G401 (cell line): ENCODE data around the gene SLC25A25. TPM values are rescaled to one million over a fixed set of nuclear protein-coding genes. Genes with fewer than 3 reads are reported as not detected.

Experiments
- DNase-seq: peaks from one replicate; pipeline ENCODE4 v3.0.0-alpha.2; 2015; ENCODE audit warnings: low spot score
- in situ Hi-C: cut with HindIII; loops from 2 replicates; pipeline ENCODE4 v1.10.0; 2016; ENCODE audit warnings: low sequenced_read_pairs, mixed read lengths
- total RNA-seq: library from RNA; depleted of rRNA; stranded (reverse); fragments of >200 nt; shearing (Covaris generic); gene quantifications from 2 replicates; pipeline ENCODE4 v1.2.3, GENCODE V29; 2014

SLC25A25 gene
- total RNA-seq, 1 experiment from 2014 or later: 29.0 TPM

DNA sequence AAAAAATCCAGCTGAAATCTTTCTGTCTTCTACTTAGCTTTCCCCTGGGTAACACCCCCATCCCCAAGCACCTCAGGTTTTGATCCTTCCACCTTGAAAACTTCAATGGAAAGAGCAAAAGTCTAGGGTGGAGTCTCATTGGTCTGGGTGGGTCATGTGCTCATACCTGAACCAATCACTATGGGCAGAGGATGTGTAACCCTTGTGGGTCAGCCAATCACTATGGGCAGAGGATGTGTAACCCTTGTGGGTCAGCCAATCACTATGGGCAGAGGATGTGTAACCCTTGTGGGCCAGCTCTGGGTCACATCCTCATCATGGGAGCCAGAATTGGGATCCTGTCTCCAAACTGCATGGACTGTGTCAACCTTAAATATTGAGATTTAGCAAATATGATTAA, 19.4 kb upstream of the SLC25A25 start:
- no peak for DNase-seq
- in situ Hi-C loops: no loop called here

DNA sequence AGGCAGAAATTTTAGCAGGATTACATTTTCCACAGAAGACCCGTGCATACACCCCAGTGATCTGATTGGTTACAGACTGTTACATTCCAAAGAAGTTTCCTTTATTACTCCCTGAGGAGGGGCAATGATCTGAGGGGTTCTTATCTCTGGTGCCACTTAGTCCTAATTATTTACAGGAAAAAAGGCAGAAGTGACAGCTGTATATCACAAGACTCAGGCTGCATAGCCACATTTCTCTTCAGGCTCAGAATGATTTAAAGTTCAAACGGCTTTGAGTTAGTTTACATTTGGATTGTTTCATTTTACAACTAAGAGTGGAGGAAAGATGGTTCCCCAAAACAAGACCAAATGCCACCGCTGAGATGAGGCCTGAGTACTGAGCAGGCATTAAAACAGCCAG, 18.2 kb upstream of the SLC25A25 start:
- in situ Hi-C loops: no loop called here
- DNase-seq: no peak

DNA sequence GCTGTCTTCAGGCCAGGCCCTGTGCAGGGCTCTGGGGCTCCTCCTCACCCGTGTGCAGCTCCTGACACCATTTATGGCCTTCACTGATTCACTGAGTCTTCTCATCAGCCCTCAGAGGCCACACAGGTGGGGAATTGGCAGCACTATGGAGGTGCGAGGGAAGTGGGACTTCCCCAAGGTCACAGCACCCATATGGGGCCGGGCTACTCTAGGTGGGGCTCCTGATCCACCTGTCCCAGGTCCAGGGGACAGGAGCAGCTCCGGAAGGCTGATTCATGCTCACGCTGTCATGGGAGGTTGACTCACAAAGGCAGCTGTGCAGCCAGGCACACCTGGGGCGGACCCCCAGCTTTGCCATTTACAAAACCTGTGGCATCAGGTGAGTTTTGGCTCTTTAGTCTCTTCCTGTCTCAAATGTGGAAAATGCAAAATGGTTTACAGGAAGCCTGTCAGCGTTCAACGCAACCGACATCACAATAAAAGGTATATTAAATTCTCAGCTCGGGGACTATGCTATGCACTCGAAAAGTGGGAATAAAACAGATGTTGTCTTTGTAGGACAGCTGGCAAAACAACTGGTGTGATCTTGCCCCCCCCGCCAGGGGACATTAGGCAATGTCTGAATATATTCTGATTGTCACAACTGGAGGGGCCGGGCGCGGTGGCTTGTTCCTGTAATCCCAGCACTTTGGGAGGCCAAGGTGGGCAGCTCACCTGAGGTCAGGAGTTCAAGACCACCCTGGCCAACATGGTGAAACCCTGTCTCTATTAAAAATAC, 15.9 kb upstream of the SLC25A25 start:
- DNase-seq: no peak
- in situ Hi-C loops: no loop called here

DNA sequence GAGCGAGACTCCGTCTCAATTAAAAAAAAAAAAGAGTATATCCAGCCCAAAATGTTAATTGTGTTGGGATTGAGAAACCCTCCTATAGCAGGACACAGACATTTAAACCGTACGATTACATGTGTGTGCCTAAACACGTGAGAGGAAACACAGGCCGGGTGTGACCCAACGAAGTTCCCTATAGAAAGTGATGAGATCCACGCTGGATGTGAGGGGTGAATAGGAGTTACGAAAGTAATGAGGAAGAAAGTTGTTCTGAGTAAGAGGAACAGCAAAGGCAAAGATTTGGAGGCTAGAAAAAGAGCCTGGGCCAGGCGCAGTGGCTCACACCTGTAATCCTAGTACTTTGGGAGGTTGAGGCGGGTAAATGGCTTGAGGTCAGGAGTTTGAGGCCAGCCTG, 14.5 kb upstream of the SLC25A25 start:
- DNase-seq: no peak
- in situ Hi-C loops: no loop called here

DNA sequence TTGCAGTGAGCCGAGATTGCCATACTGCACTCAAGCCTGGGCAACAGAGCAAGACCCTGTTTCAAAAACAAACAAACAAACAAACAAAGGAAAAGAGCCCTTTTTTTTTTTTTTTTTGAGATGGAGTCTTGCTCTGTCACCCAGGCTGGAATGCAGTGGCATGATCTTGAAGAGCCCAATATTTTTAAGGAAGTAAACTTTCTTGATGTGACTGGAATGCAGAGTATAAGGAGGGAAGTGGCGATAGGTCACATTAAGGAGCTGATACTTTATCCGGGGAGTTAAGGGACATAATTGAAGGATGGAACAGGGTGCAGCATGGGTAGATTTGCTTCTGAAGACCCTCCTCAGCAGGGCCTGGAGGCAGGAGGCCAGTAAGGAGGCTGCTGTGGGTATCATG, 13.9 kb upstream of the SLC25A25 start:
- in situ Hi-C loops: no loop called here
- DNase-seq: no peak

DNA sequence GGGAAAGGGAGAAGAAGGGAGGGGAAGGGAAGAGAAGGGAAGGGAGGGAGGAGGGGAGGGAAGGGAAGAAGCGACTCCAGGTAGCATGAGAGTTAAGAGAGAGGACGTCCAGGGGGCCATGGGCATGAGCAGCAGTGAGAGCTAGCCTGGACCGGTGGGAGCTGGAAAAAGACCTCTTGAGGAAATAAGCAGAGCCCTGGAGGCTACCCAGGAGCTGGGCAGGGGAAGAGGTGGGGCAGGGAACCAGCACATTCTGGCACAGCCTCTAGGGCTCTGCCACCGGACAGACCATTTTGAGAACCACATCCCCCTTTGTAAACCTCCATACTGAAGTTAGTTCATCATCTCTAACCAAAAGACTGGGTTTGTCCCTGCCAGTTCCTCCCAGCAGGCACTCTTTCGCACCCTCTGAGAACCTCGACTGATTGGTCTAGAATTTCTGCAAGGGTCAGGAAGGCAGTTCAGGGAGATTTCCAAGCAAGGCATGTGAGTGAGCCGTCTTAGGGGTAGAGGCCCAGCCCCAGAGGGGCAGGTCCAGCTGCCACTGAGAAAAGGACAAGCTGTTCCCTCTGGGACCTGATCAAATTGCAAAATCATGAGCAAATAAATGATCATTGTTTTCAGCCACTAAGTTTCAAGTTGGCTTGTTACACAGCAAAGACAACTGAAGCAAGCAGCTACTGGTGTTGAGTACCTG, 12.5 kb upstream of the SLC25A25 start:
- in situ Hi-C loops: no loop called here
- DNase-seq: peak; percentile 20

DNA sequence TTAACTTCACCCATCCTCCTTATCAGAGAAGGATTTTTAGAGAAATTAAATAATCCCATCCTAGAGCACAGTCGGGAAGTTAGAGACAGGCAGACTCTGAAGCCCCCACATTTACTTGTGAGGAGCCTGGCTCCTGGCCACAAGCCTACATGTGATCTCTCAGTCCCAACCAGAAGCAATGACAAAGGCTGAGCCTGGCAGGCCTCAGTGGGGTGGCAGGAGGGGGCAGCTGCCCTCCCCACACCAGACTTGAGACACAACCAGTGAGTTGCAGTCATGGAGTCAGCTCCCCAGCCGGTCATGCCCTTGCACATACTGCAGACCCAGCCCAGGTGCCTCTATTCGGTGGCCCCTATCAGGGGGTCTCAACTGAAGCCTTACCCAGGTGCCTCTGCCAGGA, 11.9 kb upstream of the SLC25A25 start:
- DNase-seq: no peak
- in situ Hi-C loops: no loop called here

DNA sequence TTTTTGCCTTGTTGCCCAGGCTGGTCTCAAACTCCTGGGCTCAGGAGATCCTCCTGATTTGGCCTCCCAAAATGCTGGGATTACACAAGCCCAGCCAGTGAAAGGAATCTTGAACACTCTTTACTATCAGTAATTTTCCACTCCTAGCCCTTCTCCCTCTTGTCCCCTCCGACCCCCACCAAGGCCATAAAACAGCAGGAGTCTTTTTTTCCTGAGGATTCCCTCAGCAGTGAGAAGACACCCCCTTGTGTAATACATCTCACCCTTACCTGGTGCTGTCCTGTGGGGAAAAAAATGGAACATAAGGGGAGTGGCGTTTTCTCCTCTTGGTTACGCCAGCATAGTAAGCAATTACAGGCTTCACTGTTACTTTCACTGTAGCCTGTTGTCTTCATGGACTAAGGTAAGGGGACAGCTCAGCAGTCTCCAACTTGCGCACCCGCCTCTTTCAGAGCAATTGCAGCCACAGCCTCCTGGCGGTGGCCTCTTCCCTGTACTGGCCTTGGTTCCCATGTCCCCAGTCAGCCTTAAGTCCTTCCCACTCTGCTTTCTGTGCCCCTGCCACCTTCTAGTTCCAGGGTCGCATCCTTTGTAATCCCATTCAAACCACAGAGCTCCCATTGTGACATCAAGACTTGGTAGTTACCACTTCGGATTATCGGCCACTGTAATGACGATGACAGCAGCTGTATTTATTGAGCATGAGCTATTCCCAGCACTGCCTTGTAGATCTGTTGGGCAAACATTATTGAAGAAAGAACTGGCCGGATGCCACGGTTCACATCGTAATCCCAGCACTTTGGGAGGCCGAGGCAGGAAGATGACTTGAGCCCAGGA, 10.9 kb upstream of the SLC25A25 start:
- in situ Hi-C loops: no loop called here
- DNase-seq: no peak

DNA sequence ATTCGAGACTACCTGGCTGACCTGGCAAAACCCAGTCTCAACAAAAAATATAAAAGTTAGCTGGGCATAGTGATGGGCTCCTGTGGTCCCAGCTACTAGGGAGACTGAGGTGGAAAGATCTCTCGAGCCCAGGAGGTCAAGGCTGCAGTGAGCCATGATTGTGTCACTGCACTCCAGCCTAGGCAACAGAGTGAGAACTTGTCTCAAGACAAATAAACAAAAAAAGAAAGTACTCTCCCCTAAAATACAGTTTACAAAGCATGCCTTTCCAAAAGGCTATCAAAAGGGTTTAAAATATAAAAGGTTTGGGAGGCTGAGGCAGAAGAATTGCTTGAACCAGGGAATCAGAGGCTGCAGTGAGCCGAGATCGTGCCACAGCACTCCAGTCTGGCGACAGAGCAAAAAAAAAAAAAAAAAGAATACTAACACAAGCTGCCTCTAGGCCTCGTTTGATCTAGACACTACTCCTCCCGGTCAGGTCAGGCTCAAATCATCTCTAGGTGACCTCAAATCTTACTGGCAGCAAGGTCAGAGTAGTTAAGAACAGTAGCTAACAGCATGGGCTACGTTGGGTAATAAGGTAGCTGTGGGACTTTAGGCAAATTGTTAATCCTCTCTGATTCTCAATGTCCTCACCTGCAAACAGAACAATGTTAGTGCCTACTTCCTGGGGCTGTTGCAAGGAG, 10.2 kb upstream of the SLC25A25 start:
- no peak for DNase-seq
- in situ Hi-C loops: no loop called here

DNA sequence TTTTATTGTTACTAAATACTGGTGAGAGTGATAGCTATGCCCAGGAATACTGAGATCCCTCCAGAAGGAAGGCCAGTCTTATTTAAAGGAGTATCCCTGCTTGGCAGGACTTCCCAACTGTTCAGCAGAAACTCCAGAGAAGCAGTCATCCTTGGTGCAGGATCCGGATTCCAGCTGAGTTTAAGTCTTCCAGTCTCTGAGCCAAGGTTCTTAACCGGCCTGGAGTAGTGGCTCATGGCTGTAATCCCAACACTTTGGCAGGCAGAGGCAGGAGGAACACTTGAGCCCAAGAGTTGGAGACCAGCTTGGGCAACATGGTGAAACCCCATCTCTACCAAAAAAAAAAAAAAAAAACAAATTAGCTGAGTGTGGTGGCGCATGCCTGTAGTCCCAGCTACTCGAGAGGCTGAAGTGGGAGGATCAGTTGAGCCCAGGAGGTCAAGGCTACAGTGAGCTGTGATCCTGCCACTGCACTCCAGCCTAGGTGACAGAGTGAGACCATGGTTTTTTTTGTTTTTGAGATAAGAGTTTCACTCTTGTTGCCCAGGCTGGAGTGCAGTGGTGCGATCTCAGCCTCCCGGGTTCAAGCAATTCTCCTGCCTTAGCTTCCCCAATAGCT, 8.6 kb upstream of the SLC25A25 start:
- in situ Hi-C loops: no loop called here
- no peak for DNase-seq

DNA sequence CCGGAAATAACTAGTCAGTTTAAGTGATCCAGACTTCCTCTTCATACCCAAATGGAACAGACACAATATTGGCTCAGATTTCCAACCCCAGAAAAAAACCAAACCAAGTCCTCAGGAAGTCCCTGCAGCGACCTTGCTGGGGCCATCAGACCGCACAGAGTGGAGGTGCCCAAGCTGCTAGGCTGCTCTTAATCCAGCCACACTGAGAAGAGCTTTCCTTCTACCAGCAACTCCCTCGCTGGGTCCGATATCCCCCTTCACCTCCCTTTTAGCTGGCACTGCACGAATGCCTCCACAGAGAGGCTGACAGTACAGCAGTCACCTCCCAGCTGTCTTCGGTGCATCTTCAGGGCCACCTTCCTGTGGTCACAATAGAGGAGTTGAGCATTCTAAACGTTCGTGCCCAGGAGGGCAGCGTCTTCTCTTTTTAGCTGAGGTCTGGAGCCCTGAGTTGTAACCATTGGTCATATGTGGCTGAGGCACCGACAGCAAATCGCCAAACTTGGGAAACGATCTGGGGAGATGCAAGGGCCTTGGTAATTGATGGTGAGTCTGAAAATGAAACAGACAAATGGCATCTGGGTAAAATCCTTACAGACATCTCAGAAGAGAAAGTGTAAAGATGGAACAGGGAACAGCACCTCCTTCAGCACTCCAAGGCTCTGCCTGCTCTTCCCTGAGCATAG, 6.6 kb upstream of the SLC25A25 start:
- no peak for DNase-seq
- in situ Hi-C loops: no loop called here

DNA sequence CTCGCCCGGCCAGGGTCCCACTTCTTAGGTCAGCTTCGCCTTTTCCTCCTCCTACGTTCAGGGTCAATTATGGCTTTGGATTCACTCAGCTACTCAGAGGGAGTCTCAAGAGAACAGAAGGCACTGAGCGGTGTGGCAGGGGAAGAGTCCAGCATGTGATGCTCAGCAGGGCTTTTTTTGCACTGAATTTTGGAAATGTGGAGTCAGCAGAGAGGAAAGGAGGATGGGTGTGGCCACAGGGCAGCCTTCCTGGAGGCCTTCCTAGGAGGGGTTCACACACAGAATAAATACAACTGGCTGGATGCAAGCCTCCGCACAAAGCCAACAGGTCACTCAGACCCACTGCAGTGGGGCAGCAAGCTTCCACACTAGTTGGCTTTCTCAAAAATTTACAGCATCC, 5.8 kb upstream of the SLC25A25 start:
- DNase-seq: no peak
- in situ Hi-C loops: no loop called here

DNA sequence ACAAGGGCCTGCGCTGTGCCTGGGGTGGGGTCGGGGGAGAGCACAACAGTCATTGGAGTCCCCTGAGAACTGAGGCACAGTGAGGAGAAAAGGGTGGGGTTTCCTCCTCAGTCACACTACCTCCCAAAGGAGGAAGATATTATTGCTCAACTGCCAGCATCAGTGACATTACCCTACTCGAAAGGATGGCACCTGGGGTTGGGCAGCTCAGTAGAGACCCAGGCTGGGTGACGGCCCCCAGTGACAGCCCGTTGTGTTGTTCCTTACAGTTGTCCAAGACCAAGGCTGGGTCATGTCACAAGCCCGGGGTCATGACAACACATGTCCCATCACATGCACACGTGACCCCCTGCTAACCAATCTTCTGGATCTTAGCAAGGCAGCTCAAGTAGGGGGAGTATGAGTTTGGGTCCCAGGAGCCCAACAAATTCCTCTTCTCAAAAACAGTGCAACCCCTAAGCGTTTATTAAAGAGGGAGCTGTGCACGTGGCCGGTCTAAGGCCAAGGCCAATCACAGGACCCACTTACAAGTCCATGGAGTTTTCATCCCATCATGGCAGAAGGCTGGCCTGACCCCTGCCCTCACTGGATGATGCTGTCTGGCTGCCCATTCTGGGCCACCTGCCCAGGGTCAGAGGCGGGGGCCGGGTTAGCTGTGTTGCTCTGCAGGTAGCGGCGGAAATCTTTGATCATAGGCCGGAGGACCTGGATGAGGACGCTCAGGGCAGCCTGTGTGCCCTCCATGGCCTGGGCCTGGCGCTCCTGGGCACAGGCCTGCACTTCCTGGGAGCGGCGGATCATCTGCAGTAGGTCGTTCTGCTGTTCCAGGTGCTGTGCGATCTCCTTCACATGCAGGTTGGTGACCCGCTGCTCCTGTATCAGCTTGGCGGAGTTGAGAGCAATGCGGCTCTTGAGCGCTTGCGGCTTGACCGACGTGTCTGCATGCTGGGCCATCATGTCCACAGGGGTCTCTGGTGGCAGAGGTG, 4.9 kb upstream of the SLC25A25 start:
- in situ Hi-C loops: no loop called here
- DNase-seq: no peak

DNA sequence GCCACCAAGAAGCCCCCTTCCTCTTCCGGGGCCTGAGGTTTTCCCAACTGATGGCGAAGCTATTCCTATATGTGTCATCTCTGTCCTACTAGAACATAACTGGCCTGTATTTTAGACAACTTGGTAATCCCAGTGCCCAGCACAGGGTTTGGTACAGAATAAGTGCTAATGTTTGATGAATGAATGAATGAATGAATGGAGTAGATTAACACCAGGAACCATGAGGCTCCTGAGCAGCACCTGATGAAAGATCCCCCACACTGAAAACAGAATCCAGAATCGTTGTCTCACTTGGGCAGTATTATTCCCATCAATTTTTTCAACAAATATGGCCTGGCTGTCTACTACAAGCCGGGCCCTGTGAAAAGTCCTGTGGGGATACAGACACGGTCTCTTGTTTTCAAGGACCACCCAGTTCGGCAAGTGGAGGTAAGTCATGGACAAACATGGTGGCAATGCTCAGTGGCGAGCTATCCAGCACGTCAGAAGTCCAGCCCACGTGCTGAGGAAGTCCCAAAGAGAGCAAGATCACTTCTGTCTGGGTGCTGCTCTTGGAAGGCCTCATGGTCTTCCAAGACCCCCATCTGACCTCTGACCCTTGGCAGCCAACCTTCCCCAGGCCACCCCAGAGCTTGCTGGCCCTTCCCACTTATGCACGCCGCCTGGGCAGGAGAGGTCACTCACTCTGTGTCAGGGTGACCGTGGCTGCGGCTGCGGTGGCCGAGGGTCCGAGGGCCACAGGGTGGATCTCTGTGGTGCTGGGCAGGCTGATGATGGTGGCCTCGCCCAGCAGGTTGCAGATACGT, 1.9 kb upstream of the SLC25A25 start:
- in situ Hi-C loops: no loop called here
- DNase-seq: no peak

DNA sequence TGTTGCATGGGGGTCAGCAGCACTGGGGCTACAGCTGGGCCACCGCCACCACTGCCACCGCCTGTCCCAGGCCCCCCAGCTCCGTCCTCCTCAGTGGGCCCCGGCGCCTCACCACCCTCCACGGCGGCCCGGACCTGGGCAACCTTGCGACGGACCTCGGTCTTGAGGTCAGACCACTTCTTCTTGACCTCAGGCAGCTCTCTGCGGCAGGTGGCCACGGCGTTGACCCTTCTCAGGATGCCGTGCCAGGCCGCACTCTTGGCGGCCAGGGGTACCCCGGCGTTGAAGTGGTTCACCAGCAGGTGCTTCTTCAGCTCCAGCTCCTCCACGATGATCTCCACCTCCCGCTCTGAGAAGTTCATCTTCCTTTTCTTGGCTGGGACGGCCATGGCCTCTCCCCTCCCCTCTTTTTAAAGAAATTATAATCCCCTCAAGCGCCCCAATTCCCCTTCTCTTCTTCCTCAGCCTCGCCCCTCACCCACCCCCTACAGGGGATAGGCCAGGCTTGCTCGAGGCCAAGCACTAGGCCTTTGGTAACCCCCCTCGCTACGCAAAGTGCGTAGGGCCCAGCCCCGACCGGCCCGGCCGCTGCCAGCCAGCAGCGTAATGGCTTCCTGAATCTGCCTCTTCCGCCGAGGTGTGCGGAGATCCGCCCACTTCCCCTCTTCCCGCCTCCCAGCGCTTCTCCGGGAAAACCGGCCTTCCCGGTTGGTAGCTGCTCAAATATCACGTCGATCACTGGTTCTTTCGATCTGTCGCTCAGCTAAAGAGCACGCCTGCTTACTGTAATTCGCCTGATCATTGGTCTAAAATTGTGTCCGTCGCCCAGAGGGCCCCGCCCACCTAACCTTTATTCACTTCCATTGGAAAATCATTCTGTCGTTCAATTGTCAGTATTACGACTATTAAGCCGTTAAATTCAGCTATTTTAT, 1.1 kb upstream of the SLC25A25 start, which contains the start of gene NAIF1:
Gene NAIF1, minus strand, starts transcription at position 608 of the 932 bp plus-strand sequence. Its CDS starts 219 bp downstream, at position 389.
- in situ Hi-C loops: no loop called here
- DNase-seq: peak; percentile 100
